PC-3 (cell line): Measurements from ENCODE around the gene STAC2. TPM values are rescaled to one million over a fixed set of nuclear protein-coding genes. Genes with fewer than 3 reads are reported as not detected.

Source experiments
- ATAC-seq: fragments of 200-7000 bp; cut with Tn5 transposase; 2 replicates; pipeline ENCODE4 v1.9.1; 2020; ENCODE audit warnings: mild to moderate bottlenecking, moderate library complexity
- BruUV-seq: library from RNA; stranded (reverse); fragments of 400-500 nt; replicated peaks from 2 replicates; lab custom pipeline; 2021; lab: Mats Ljungman, UMichigan
- CTCF ChIA-PET: fragments of 300-600 bp; sonication (Branson Sonifier 250); formaldehyde crosslinking; loops from one replicate; lab custom pipeline; 2022; ENCODE audit warnings: antibody characterized with exemption; lab: Charles Lee
- POLR2A ChIA-PET: fragments of 300-600 bp; sonication (Branson Sonifier 250); formaldehyde crosslinking; loops from one replicate; lab custom pipeline; 2022; ENCODE audit warnings: antibody characterized with exemption; ENCODE audit not compliant: unreplicated experiment; lab: Charles Lee
- DNase-seq: peaks from one replicate; pipeline ENCODE4 v3.0.0-alpha.2; 2015
- H2AFZ ChIP-seq: fragments of 300-600 bp; sonication (generic); 2 replicates; pipeline ENCODE4 v1.6.0; 2016; ENCODE audit warnings: antibody characterized with exemption, low read length
- H3F3A ChIP-seq: fragments of 300-600 bp; sonication (generic); one replicate; pipeline ENCODE4 v1.6.0; 2017; ENCODE audit warnings: antibody characterized with exemption, low read length, control low read depth, mild to moderate bottlenecking; ENCODE audit not compliant: unreplicated experiment
- H3K27ac ChIP-seq: fragments of 300-600 bp; sonication (generic); 2 replicates; pipeline ENCODE4 v1.5.1; 2016; ENCODE audit warnings: mild to moderate bottlenecking, low read length
- H3K27me3 ChIP-seq: fragments of 300-600 bp; sonication (generic); 2 replicates; pipeline ENCODE4 v1.6.1; 2016; ENCODE audit warnings: low read length, mixed read lengths
- H3K36me3 ChIP-seq: fragments of 300-600 bp; sonication (generic); 2 replicates; pipeline ENCODE4 v1.6.1; 2016; ENCODE audit warnings: low read depth, mixed run types, low read length, mixed read lengths
- H3K4me1 ChIP-seq: fragments of 300-600 bp; sonication (generic); 2 replicates; pipeline ENCODE4 v1.5.1; 2016; ENCODE audit warnings: low read length; ENCODE audit not compliant: insufficient read depth
- H3K4me2 ChIP-seq: fragments of 300-600 bp; sonication (generic); 2 replicates; pipeline ENCODE4 v1.6.0; 2016; ENCODE audit warnings: low read length
- H3K4me3 ChIP-seq: fragments of 300-600 bp; sonication (generic); 2 replicates; pipeline ENCODE4 v1.5.1; 2016; ENCODE audit warnings: mild to moderate bottlenecking, low read length, mixed read lengths
- H3K79me2 ChIP-seq: fragments of 300-600 bp; sonication (generic); 2 replicates; pipeline ENCODE4 v1.6.1; 2017; ENCODE audit warnings: low read length, mixed read lengths
- H3K9ac ChIP-seq: fragments of 300-600 bp; sonication (generic); 2 replicates; pipeline ENCODE4 v1.6.0; 2016; ENCODE audit warnings: mild to moderate bottlenecking, low read length
- H3K9me2 ChIP-seq: fragments of 300-600 bp; sonication (generic); replicated peaks from 2 replicates; pipeline ENCODE4 v1.6.1; 2016; ENCODE audit warnings: mixed run types, low read length, mixed read lengths
- H3K9me3 ChIP-seq: fragments of 300-600 bp; sonication (generic); 2 replicates; pipeline ENCODE4 v1.6.1; 2016; ENCODE audit warnings: low read length, mixed read lengths
- H4K20me1 ChIP-seq: fragments of 300-600 bp; sonication (generic); 2 replicates; pipeline ENCODE4 v1.6.1; 2016; ENCODE audit warnings: low read length, mixed read lengths
- CTCF ChIP-seq: fragments of 300-600 bp; sonication (generic); conservative IDR thresholded peaks from 2 replicates; pipeline ENCODE4 v1.5.1; 2017; ENCODE audit warnings: antibody characterized with exemption, low read depth, mild to moderate bottlenecking, low read length
- EZH2 ChIP-seq: fragments of 300-600 bp; sonication (generic); IDR thresholded peaks from one replicate; pipeline ENCODE4 v1.6.1; 2017; ENCODE audit warnings: antibody characterized with exemption, mild to moderate bottlenecking, low read length; ENCODE audit not compliant: unreplicated experiment
- EZH2phosphoT487 ChIP-seq: fragments of 300-600 bp; sonication (generic); IDR thresholded peaks from 2 replicates; pipeline ENCODE4 v1.6.1; 2018; ENCODE audit warnings: mild to moderate bottlenecking, antibody characterized with exemption, low read length, borderline replicate concordance
- intact Hi-C: fragments of 100-400 bp; cut with micrococcal nuclease; formaldehyde crosslinking; loops from 2 replicates; pipeline ENCODE4 v1.9.0; 2023
- total RNA-seq: library from RNA; depleted of rRNA; stranded (reverse); fragments of >200 nt; gene quantifications from 2 replicates; pipeline ENCODE4 v1.2.3, GENCODE V29; 2014

Gene STAC2
- total RNA-seq, 1 experiment from 2014 or later = not detected

- POLR2A ChIA-PET = no interaction called here
- no peaks in the 10 kb centered on the region for H3K36me3 ChIP-seq
- H4K20me1 ChIP-seq = no peaks in the 10 kb centered on the region
- CTCF ChIA-PET = no interaction called here
- peaks cover 13% of the 10 kb centered on the region for H3K79me2 ChIP-seq
- peaks cover 5% of the 10 kb centered on the region; the same call in 1 of the 2 replicates for H3K4me1 ChIP-seq
- H3K4me2 ChIP-seq = no peak overlapping the region
- ATAC-seq (no peak), DNase-seq (no peak)
- H3K4me3 ChIP-seq = no peak overlapping the region
- H3K9me2 ChIP-seq = no peaks in the 10 kb centered on the region
- no peaks in the 10 kb centered on the region for H3K27me3 ChIP-seq
- no peak overlapping the region for H3K27ac ChIP-seq
- no peaks in the 10 kb centered on the region for H3K9me3 ChIP-seq
- H2AFZ ChIP-seq = no peak overlapping the region
- BruUV-seq = no TSS peak
- H3F3A ChIP-seq = no peaks in the 10 kb centered on the region
- intact Hi-C loops = no loop called here
- no peak overlapping the region for H3K9ac ChIP-seq
- TF ChIP-seq CTCF (no peak), EZH2 (no peak), EZH2phosphoT487 (no peak)
These were observed 33.8 kb downstream of the STAC2 start for GRCh38 chr17:39191750-39192510.

- Histone ChIP-seq H3K4me3 (no peak overlapping the region), H3K27me3 (no peaks in the 10 kb centered on the region), H3K4me2 (no peak overlapping the region), H3K9me3 (no peaks in the 10 kb centered on the region), H3K9me2 (no peaks in the 10 kb centered on the region), H4K20me1 (no peaks in the 10 kb centered on the region), H2AFZ (no peak overlapping the region), H3F3A (no peaks in the 10 kb centered on the region), H3K4me1 (no peaks in the 10 kb centered on the region), H3K9ac (no peak overlapping the region), H3K36me3 (no peaks in the 10 kb centered on the region), H3K79me2 (no peaks in the 10 kb centered on the region), H3K27ac (no peak overlapping the region)
- POLR2A ChIA-PET = no interaction called here
- DNase-seq = no peak
- TF ChIP-seq EZH2phosphoT487 = no peak
- TF ChIP-seq EZH2 = no peak
- intact Hi-C loops = no loop called here
- no TSS peak for BruUV-seq
- CTCF ChIA-PET = no interaction called here
- no peak for ATAC-seq
These were observed 38.5 kb downstream of the STAC2 start for GRCh38 chr17:39187152-39187830.

GRCh38 chr17:39186481-39187002, 39.2 kb downstream of the STAC2 start:
- intact Hi-C loops = no loop called here
- H2AFZ ChIP-seq = no peak overlapping the region
- ATAC-seq (no peak), DNase-seq (no peak)
- no peak overlapping the region for H3K9ac ChIP-seq
- H3K4me3 ChIP-seq = no peak overlapping the region
- no peaks in the 10 kb centered on the region for H3K9me3 ChIP-seq
- no peak overlapping the region for H3K4me2 ChIP-seq
- POLR2A ChIA-PET = no interaction called here
- CTCF ChIA-PET = no interaction called here
- H3K9me2 ChIP-seq = no peaks in the 10 kb centered on the region
- H3K4me1 ChIP-seq = no peaks in the 10 kb centered on the region
- TF ChIP-seq CTCF (no peak), EZH2phosphoT487 (no peak), EZH2 (no peak)
- H3K27ac ChIP-seq = no peak overlapping the region
- no peaks in the 10 kb centered on the region for H4K20me1 ChIP-seq
- H3K27me3 ChIP-seq = no peaks in the 10 kb centered on the region
- H3F3A ChIP-seq = no peaks in the 10 kb centered on the region
- no TSS peak for BruUV-seq
- H3K79me2 ChIP-seq = no peaks in the 10 kb centered on the region
- no peaks in the 10 kb centered on the region for H3K36me3 ChIP-seq
